ENCODE measurements around the gene ZNF578.
"Not testable (repeated sequence)": the region's sequence is repeated elsewhere in the genome, so short reads cannot be mapped to it uniquely, and the experiment has no call there.

Gene ZNF578

GRCh38 chr19:52453324-52454094 lies at the start of gene ZNF578:
TSS of gene ZNF578 (plus strand) at chr19:52453553. CDS start at chr19:52501846, 48,293 bp downstream.
- peak; percentile 56 for DNase-seq (ENCODE audit: low spot score)

- no peak for DNase-seq (ENCODE audit: low spot score)
Observed at GRCh38 chr19:52410276-52410675, 43.1 kb upstream of the ZNF578 start.

DNA sequence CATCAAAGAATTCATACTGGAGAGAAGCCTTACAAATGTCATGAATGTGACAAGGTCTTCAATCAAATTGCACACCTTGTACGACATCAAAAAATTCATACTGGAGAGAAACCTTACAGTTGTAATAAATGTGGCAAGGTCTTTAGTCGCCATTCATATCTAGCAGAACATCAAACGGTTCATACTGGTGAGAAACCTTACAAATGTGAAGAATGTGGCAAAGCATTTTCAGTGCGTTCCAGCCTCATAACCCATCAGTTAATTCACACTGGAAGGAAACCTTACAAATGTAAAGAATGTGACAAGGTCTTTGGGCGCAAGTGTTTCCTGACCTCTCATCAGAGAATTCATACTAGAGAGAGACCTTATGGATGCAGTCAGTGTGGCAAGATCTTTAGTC lies 37.6 kb upstream of the ZNF578 start:
- DNase-seq (ENCODE audit: low spot score), result no peak

DNA sequence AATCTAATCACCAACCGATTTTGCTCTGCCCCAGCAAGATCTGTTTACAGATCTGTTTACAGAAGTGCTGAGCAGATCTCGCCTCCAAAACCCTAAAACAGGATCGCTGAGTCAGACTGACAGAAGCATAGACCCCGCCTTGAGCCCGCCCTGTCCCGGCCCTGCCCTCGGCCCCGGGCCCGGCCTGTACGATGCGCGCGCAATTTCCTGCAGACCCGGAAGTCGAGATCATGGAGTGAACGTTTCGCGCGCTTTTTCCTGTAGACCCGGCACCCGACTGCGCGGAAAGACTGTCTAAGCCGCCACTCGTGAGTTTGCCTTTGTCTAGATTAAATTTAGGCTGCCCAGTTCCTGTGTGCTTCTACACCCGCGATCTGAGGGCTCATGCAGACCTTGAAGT lies 24.4 kb upstream of the ZNF578 start, which contains the start of gene ZNF534:
TSS of gene ZNF534 (plus strand) at position 212 of the 400 bp plus-strand sequence. CDS start 2,327 bp downstream, outside the sequence.
- DNase-seq (ENCODE audit: low spot score), result no peak

DNA sequence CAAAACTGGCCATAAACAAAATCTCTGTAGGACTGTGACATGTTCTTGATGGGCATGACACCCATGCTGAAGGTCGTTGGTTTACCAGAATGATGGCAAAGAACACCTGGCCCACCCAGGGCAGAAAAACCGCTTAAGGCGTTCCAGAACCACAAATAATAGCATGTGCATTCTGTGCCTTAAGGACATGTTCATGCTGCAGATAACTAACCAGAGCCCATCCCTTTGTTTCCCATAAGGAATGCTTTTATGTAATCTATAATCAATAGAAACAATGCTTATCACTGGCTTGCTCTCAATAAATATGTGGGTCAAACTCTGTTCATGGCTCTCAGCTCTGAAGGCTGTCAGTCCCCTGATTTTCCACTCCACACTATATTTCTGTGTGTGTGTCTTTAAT lies 11.2 kb upstream of the ZNF578 start:
- no peak for DNase-seq (ENCODE audit: low spot score)

DNA sequence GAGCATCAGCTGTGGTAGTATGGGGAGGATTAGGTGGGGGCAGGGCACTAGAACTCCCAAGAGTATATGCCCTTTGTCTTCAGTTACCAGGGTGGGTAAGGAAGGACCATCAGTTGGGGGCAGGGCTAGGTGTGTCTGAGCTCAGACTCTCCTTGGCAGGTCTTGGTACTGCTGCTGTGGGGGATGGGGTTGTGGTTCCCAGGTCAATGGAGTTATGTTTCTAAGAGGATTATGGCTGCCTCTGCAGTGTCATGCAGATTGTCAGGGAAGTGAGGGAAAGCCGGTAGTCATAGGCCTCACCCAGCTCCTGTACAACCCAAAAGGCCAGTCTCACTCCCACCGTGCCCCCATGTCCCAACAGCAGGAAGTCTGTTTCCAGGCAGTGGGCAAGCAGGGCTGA lies 8.8 kb upstream of the ZNF578 start:
- no peak for DNase-seq (ENCODE audit: low spot score)

GRCh38 chr19:52451241-52451640 lies 2.1 kb upstream of the ZNF578 start:
- DNase-seq (ENCODE audit: low spot score), result no peak

GRCh38 chr19:52464798-52465470 lies 11.6 kb downstream of the ZNF578 start:
- no peak for DNase-seq (ENCODE audit: low spot score)

- no peak for DNase-seq (ENCODE audit: low spot score)
Observed at GRCh38 chr19:52473655-52474350, 20.4 kb downstream of the ZNF578 start.

DNA sequence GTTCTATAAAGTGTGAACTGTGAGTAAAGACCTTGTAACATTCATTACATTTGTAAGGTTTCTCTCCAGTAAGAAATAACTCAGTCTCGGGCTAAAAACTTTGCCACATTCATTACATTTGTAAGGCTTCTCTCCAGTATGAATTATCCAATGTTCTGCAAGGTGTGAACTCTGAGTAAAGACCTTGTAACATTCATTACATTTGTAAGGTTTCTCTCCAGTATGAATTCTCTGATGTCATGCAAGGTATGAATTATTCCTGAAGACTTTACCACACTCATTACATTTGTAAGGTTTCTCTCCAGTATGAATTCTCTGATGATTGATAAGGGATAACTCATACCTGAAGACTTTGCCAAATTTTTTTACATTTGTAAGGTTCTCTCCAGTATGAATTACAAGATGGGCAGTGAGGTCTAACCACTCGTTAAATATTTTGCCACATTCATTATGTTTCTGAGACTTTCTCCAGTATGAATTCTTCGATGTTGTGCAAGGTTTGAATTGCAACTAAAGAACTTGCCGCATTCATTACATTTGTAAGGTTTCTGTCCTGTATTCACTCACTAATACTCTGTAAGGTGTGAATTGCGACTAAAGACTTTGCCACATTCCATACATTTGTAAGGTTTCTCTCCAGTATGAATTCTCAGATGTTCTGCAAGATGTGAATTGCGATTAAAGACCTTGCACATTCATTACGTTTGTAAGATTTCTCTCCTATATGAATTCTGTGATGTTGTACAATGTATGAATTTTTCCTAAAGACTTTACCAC lies 21.2 kb downstream of the ZNF578 start:
- no peak for DNase-seq (ENCODE audit: low spot score)

DNA sequence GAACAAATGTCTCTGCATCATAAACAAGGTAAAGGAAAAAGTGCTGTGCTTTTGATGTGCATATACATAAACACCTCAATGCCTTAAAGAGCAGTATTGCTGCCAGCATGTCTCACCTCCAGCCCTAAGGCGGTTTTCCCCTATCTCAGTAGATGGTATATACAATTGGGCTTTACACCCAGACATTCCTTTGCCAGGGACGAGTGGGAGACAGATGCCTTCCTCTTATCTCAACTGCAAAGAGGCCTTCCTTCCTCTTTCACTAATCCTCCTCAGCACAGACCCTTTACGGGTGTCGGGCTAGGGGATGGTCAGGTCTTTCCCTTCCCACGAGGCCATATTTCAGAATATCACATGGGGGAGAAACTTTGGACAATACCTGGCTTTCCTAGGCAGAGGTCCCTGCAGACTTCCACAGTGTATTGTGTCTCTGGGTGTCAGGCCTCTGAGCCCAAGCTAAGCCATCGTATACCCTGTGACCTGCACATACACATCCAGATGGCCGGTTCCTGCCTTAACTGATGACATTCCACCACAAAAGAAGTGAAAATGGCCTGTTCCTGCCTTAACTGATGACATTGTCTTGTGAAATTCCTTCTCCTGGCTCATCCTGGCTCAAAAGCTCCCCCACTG lies 30.9 kb downstream of the ZNF578 start:
- DNase-seq (ENCODE audit: low spot score), result not testable (repeated sequence)

DNA sequence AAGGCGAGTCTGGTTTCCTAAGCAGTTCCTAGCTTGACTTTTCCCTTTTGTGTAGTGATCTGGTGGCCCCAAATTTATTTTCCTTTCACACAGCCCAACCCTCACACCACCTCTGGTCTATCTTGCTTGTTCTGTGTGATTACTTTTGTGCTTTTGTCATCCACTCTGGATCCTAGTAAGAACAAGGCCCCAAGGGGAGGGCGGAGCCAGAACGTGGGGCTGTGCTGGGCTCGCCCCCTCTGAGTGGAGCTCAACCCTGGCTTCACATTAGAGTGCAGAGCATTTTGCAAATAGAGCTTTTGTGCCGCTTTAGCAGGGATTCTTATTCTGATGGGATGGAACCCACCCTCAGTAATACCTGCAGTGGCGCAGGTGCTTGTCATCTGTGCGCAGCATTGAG lies 31.7 kb downstream of the ZNF578 start:
- not testable (repeated sequence) for DNase-seq (ENCODE audit: low spot score)

- DNase-seq (ENCODE audit: low spot score), result not testable (repeated sequence)
Observed at GRCh38 chr19:52485561-52486240, 32.3 kb downstream of the ZNF578 start.

DNA sequence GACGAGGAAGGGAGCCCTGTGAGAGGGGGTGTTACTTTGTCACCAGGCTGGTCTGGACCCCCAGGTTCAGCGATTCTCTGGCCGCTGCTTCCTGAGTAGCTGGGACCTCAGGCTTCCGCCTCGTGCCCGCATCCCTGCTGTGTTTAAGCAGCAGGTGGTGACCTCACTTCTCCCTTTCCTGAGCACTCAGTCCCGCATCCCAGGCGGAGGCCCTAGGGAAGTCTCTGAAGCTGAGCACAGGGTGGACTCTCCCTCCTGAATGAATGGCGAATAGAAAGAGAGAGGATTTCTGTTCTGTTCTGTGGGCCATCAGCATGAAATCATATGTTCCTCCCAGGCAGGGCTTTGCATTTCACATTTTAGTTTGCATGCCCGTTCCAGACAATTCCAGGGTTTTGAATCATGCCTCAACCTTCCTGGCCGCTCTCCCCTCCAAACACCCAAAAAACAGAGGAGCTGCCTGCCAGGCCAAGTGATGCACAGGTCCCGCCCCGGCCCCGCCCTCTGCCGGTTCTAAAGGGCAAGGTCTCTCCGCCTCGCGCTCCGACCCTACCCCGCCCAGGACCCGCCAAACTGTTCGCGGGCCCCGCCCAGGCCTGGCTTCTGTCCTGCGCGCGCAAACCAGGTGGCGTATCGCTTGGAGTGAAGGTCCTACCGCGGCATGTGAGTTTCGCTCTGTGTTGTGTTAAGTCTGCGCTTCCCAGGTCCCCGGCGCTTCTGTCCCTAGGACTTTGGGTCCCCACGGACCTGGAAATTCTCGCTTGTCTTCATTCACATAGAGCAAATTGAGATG lies 39.0 kb downstream of the ZNF578 start:
- no peak for DNase-seq (ENCODE audit: low spot score)

DNA sequence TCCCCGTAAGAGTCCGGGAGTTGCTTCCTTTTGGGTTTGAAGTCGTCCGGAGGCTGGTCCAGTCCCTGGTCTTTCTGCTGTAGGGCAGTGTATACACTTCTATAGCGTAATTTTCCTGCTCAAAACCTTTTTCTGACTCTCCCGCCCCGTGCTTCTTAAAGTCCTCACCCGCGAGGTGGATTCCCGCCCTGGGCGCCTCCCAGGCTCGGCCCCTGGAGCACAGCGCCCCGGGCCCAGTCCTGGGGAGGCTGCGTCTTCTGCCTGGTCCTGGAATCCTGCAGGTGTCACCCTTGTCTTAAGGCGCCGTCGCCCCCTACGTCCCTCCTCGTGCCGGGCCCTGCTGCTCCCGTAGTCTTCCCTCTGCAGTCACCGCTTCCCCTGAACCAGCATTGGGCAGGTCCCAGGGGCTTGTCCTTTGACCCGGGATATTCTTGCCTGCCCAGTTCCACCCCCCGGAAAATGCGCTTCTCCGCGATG lies 39.7 kb downstream of the ZNF578 start:
- no peak for DNase-seq (ENCODE audit: low spot score)

- DNase-seq (ENCODE audit: low spot score), result no peak
Observed at GRCh38 chr19:52494518-52494917, 41.2 kb downstream of the ZNF578 start.

DNA sequence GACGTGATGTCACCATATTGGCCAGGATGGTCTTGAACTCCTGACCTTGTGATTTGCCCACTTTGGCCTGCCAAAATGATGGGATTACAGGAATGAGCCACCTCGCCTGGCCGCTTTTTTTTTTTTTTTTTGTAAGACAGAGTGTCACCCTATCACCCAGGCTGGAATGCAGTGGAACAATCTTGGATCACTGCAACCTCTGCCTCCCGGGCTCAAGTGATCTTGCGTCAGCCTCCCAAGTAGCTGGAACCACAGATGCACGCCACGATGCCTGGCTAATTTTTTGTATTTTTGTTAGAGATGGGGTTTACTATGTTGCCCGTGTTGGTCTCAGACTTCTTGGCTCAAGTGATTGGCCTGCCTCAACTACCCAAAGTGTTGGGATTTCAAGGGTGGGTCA lies 45.2 kb downstream of the ZNF578 start:
- DNase-seq (ENCODE audit: low spot score), result no peak

- DNase-seq (ENCODE audit: low spot score), result not testable (repeated sequence)
Observed at GRCh38 chr19:52500474-52500873, 47.1 kb downstream of the ZNF578 start.

DNA sequence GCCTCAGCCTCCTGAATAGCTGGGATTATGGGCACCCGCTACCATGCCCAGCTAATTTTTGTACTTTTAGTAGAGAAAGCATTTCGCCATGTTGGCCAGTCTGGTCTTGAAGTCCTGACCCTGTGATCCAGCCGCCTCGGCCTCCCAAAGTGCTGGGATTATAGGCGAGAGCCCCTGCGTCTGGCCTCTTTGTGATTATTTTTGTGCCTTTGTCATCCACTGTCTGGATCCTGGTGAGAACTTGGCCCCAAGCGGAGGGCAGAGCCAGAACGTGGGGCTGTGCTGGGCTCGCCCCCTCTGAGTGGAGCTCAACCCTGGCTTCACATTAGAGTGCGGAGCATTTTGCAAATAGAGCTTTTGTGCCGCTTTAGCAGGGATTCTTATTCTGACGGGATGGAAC lies 47.6 kb downstream of the ZNF578 start:
- DNase-seq (ENCODE audit: low spot score), result not testable (repeated sequence)

DNA sequence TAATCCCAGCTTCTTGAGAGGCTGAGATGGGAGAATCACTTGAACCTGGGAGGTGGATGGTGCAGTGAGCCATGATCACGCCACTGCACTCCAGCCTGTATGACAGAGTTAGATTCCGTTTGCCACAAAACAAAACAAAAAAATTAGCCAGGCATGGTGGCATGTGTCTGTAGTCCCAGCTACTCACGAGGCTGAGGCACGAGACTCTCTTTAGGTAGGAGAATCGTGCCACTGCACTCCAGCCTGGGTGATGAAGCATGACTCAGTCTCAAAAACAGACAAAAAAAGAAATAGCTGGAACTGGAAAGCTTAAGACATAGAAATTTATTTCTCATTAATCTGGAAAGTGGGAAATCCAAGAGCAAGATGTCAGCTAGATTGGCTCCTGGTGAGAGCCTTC lies 53.9 kb downstream of the ZNF578 start:
- DNase-seq (ENCODE audit: low spot score), result no peak

Data from pons (tissue), 1 donor.